DND-41 (cell line): ENCODE data around the gene ST6GALNAC3.

Experiments
- CTCF ChIP-seq: IDR thresholded peaks from 2 replicates; pipeline ENCODE4 v1.5.1; 2012; ENCODE audit warnings: borderline replicate concordance, low read length, moderate library complexity, mild to moderate bottlenecking; ENCODE audit not compliant: poor library complexity, severe bottlenecking; ENCODE audit errors: extremely low read depth
- EZH2 ChIP-seq: IDR thresholded peaks from 3 replicates; pipeline ENCODE4 v1.6.1; 2012; ENCODE audit warnings: borderline replicate concordance, low read depth, mild to moderate bottlenecking, moderate library complexity, low read length, inconsistent platforms; ENCODE audit not compliant: severe bottlenecking

- TF ChIP-seq CTCF, result no peak
- TF ChIP-seq EZH2, result no peak
These were observed 16.0 kb downstream of the ST6GALNAC3 start for GRCh38 chr1:76090283-76091203.
